Gastrocnemius medialis (tissue), 4 donors: ENCODE measurements around the gene SPTSSA. TPM values are rescaled to one million over a fixed set of nuclear protein-coding genes. Genes with fewer than 3 reads are reported as not detected.

Source experiments
- ATAC-seq, 2 donors: fragments of 150-250 bp; one replicate each; pipeline ENCODE4 v1.9.1; 2016
- DNase-seq, 2 donors: peaks; one replicate each; pipeline ENCODE4 v3.0.0-alpha.2; 2019
- H3K27ac ChIP-seq, 4 donors: fragments of 200-600 bp; sonication (generic); 1 replicate in 1 of 4; 2 replicates in 3 of 4; pipeline ENCODE4 v1.5.1; 2016 to 2018; ENCODE audit warnings: mild to moderate bottlenecking in 2 of 4, moderate library complexity in 1 of 4
- H3K27me3 ChIP-seq, 3 donors: fragments of 200-600 bp; sonication (generic) in 2 of 3; 1 replicate in 1 of 3; 2 replicates in 2 of 3; pipeline versions ENCODE4 v1.5.1 to v1.6.0; 2016 to 2019; ENCODE audit warnings: mild to moderate bottlenecking in 1 of 3, moderate library complexity in 1 of 3
- H3K36me3 ChIP-seq, 2 donors: fragments of 200-600 bp; sonication (generic) in 1 of 2; one replicate each; pipeline ENCODE4 v1.5.1; 2017 to 2018
- H3K4me1 ChIP-seq, 2 donors: fragments of 200-600 bp; sonication (generic) in 1 of 2; one replicate each; pipeline ENCODE4 v1.5.1; 2016 to 2017; ENCODE audit warnings: mild to moderate bottlenecking in 2 of 2
- H3K4me3 ChIP-seq, 4 donors: fragments of 200-600 bp; sonication (generic) in 3 of 4; 1 replicate in 1 of 4; 2 replicates in 3 of 4; pipeline ENCODE4 v1.5.1; 2016 to 2019; ENCODE audit warnings: mild to moderate bottlenecking in 2 of 4
- H3K9me3 ChIP-seq, 3 donors: fragments of 200-600 bp; sonication (generic) in 2 of 3; 1 replicate in 1 of 3; 2 replicates in 2 of 3; pipeline ENCODE4 v1.5.1; 2016 to 2019
- CTCF ChIP-seq, 5 experiments: fragments of 450-650 bp in 3 of 5; fragments of 200-600 bp in 2 of 5; sonication (generic) in 2 of 5; IDR thresholded peaks in 4 of 5; conservative IDR thresholded peaks in 1 of 5; 1 replicate in 4 of 5; 2 replicates in 1 of 5; pipeline ENCODE4 v1.5.1; 2016 to 2019; ENCODE audit warnings: antibody characterized with exemption in 5 of 5, mild to moderate bottlenecking in 3 of 5, moderate library complexity in 3 of 5
- POLR2A ChIP-seq, 2 donors: fragments of 450-650 bp; IDR thresholded peaks; one replicate each; pipeline ENCODE4 v1.6.1; 2017; ENCODE audit warnings: antibody characterized with exemption in 2 of 2, mild to moderate bottlenecking in 2 of 2, moderate library complexity in 2 of 2
- in situ Hi-C, 4 donors: fragments of 200-750 bp; cut with MboI; loops; one replicate each; pipeline versions ENCODE4 v1.15.0 to v1.8.0; 2017; ENCODE audit warnings: low sequenced_read_pairs in 4 of 4
- intact Hi-C: fragments of 100-400 bp; cut with DNase I; formaldehyde crosslinking; loops from one replicate; pipeline ENCODE4 v1.15.1; 2023; ENCODE audit warnings: low total_unique reads
- total RNA-seq, 4 donors: library from RNA; depleted of rRNA; stranded (reverse); fragments of >200 nt; gene quantifications; one replicate each; pipeline versions ENCODE4 v1.1.0 to v1.2.3, GENCODE V29; 2016

The SPTSSA gene
- total RNA-seq, 4 donors from 2014 or later = 6.4 to 14.0 (median 10.2) TPM

GRCh38 chr14:34475163-34475562 lies 13.1 kb upstream of the SPTSSA start:
- in situ Hi-C loops = no loop called here
- no peaks in the 10 kb centered on the region for H3K27me3 ChIP-seq
- TF ChIP-seq CTCF (IDR thresholded peaks at IDR 0.05 in 4 of 5, conservative IDR thresholded peaks at IDR 0.05 in 1 of 5) = no peak
- TF ChIP-seq POLR2A (IDR thresholded peaks at IDR 0.05) = no peak
- no peaks in the 10 kb centered on the region for H3K9me3 ChIP-seq
- DNase-seq = no peak
- H3K36me3 ChIP-seq = no peaks in the 10 kb centered on the region
- no peak overlapping the region for H3K4me3 ChIP-seq
- no peak for ATAC-seq
- intact Hi-C loops = no loop called here
- H3K27ac ChIP-seq = no peak overlapping the region
- no peaks in the 10 kb centered on the region for H3K4me1 ChIP-seq

- Histone ChIP-seq H3K4me3 (no peak overlapping the region), H3K27ac (no peak overlapping the region), H3K4me1 (no peaks in the 10 kb centered on the region), H3K36me3 (no peaks in the 10 kb centered on the region), H3K9me3 (no peaks in the 10 kb centered on the region), H3K27me3 (no peaks in the 10 kb centered on the region)
- TF ChIP-seq CTCF (IDR thresholded peaks at IDR 0.05 in 4 of 5, conservative IDR thresholded peaks at IDR 0.05 in 1 of 5) (no peak), POLR2A (IDR thresholded peaks at IDR 0.05) (no peak)
- intact Hi-C loops = no loop called here
- DNase-seq (no peak), ATAC-seq (no peak)
- in situ Hi-C loops = no loop called here
Measured at GRCh38 chr14:34474187-34474679, 12.2 kb upstream of the SPTSSA start.

GRCh38 chr14:34472706-34473279 lies 10.8 kb upstream of the SPTSSA start:
- DNase-seq (no peak), ATAC-seq (no peak)
- Histone ChIP-seq H3K27ac (no peak overlapping the region), H3K9me3 (no peaks in the 10 kb centered on the region), H3K4me1 (no peaks in the 10 kb centered on the region), H3K27me3 (no peaks in the 10 kb centered on the region), H3K36me3 (no peaks in the 10 kb centered on the region), H3K4me3 (no peak overlapping the region)
- no peak for TF ChIP-seq POLR2A (IDR thresholded peaks at IDR 0.05)
- intact Hi-C loops = no loop called here
- in situ Hi-C loops = no loop called here

- Histone ChIP-seq H3K27ac (no peak overlapping the region), H3K9me3 (no peaks in the 10 kb centered on the region), H3K4me3 (no peak overlapping the region), H3K4me1 (no peaks in the 10 kb centered on the region), H3K36me3 (no peaks in the 10 kb centered on the region), H3K27me3 (no peaks in the 10 kb centered on the region)
- TF ChIP-seq CTCF (IDR thresholded peaks at IDR 0.05 in 4 of 5, conservative IDR thresholded peaks at IDR 0.05 in 1 of 5) (no peak), POLR2A (IDR thresholded peaks at IDR 0.05) (no peak)
- intact Hi-C loops (no loop called here), in situ Hi-C loops (no loop called here)
- no peak for DNase-seq
- no peak for ATAC-seq
Measured at GRCh38 chr14:34470319-34470718, 8.3 kb upstream of the SPTSSA start.

- ATAC-seq (no peak), DNase-seq (no peak)
- H3K36me3 ChIP-seq = no peaks in the 10 kb centered on the region
- no peak overlapping the region for H3K4me3 ChIP-seq
- H3K27me3 ChIP-seq = no peaks in the 10 kb centered on the region
- H3K27ac ChIP-seq = no peak overlapping the region
- TF ChIP-seq POLR2A (IDR thresholded peaks at IDR 0.05) (no peak), CTCF (IDR thresholded peaks at IDR 0.05 in 4 of 5, conservative IDR thresholded peaks at IDR 0.05 in 1 of 5) (no peak)
- in situ Hi-C loops (no loop called here), intact Hi-C loops (loop anchor here (10.0 kb wide), 3 partner anchors 248 to 518 kb away; partner anchors contain the start of genes CFL2 and SRP54)
- H3K4me1 ChIP-seq = no peaks in the 10 kb centered on the region
- H3K9me3 ChIP-seq = no peaks in the 10 kb centered on the region
Measured at GRCh38 chr14:34466691-34467090, 4.7 kb upstream of the SPTSSA start.
